Gastrocnemius medialis (tissue), 4 donors: ENCODE data around the gene ATP10D.

Source experiments
- CTCF ChIP-seq, 5 experiments: fragments of 450-650 bp in 3 of 5; fragments of 200-600 bp in 2 of 5; sonication (generic) in 2 of 5; IDR thresholded peaks in 4 of 5; conservative IDR thresholded peaks in 1 of 5; 1 replicate in 4 of 5; 2 replicates in 1 of 5; pipeline ENCODE4 v1.5.1; 2016 to 2019; ENCODE audit warnings: antibody characterized with exemption in 5 of 5, mild to moderate bottlenecking in 3 of 5, moderate library complexity in 3 of 5
- POLR2A ChIP-seq, 2 donors: fragments of 450-650 bp; IDR thresholded peaks; one replicate each; pipeline ENCODE4 v1.6.1; 2017; ENCODE audit warnings: antibody characterized with exemption in 2 of 2, mild to moderate bottlenecking in 2 of 2, moderate library complexity in 2 of 2

DNA sequence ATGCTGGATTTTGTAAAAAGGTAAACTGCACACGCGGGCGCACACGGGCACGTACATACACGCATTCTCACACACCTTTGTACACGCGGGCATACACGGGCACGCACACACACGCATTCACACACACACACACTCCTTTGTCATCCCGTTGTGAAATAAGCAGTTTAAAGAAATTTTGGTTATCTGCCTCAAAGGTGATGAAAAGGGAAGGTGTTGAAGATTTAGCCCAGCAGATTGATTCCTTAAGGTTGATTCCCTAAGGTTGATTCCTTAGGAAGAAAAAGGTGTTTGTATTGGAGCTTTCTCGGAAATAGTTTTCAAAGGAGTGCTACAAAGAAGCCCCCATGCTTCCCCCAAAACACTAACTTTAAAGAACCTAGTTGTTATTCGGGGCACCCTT lies 693 bp downstream of the ATP10D start:
- TF ChIP-seq CTCF (IDR thresholded peaks at IDR 0.05 in 4 of 5, conservative IDR thresholded peaks at IDR 0.05 in 1 of 5) (no peak), POLR2A (IDR thresholded peaks at IDR 0.05) (no peak)
